HCT116 (cell line): Measurements from ENCODE around the gene INCA1.

ENCODE experiments used
- CTCF ChIP-seq, 3 experiments: fragments of 200-600 bp in 1 of 3; sonication (generic) in 1 of 3; IDR thresholded peaks in 2 of 3; conservative IDR thresholded peaks in 1 of 3; 2 replicates each; pipeline ENCODE4 v1.5.1; 2012 to 2017; ENCODE audit warnings: low read depth in 2 of 3, low read length in 2 of 3, antibody characterized with exemption in 1 of 3, borderline replicate concordance in 1 of 3, control low read depth in 1 of 3, mild to moderate bottlenecking in 1 of 3, mixed read lengths in 1 of 3, mixed run types in 1 of 3, moderate library complexity in 1 of 3; ENCODE audit not compliant: insufficient read depth in 1 of 3
- RAD21 ChIP-seq: IDR thresholded peaks from 2 replicates; pipeline ENCODE4 v1.6.1; 2012; ENCODE audit warnings: low read depth, mild to moderate bottlenecking
- ZNF274 ChIP-seq: fragments of 200-500 bp; sonication (Bioruptor generic); IDR thresholded peaks from 2 replicates; pipeline ENCODE4 v1.6.1; 2014; ENCODE audit warnings: mild to moderate bottlenecking, low read depth, low read length, inconsistent platforms

GRCh38 chr17:4967539-4968485 is 29.5 kb downstream of the INCA1 start, which contains the start of gene SPAG7:
- no peak for TF ChIP-seq CTCF (IDR thresholded peaks at IDR 0.05 in 2 of 3, conservative IDR thresholded peaks at IDR 0.05 in 1 of 3; ENCODE audit: borderline replicate concordance in 1 of 3, insufficient read depth in 1 of 3, low read depth in 2 of 3, low read length in 2 of 3)
- TF ChIP-seq RAD21 = peak; percentile 59
- no peak for TF ChIP-seq ZNF274
